Uterus (tissue), 4 donors: ENCODE data around the gene PARD3. TPM values are rescaled to one million over a fixed set of nuclear protein-coding genes. Genes with fewer than 3 reads are reported as not detected.
A peak's percentile ranks its signal among the peaks of the same experiment; 100 is the strongest.

Experiments
- DNase-seq, 2 donors: peaks; one replicate each; pipeline ENCODE4 v3.0.0-alpha.2; 2019 to 2020
- H3K27ac ChIP-seq, 2 donors: fragments of 200-600 bp; sonication (generic); 1 replicate in 1 of 2; 2 replicates in 1 of 2; pipeline ENCODE4 v1.5.1; 2016 to 2018
- H3K27me3 ChIP-seq, 2 donors: fragments of 200-600 bp; sonication (generic); one replicate each; pipeline ENCODE4 v1.5.1; 2018 to 2019; ENCODE audit warnings: control low read depth in 1 of 2
- H3K36me3 ChIP-seq, 2 donors: fragments of 200-600 bp; sonication (generic); one replicate each; pipeline ENCODE4 v1.5.1; 2019; ENCODE audit warnings: control low read depth in 1 of 2
- H3K4me1 ChIP-seq, 2 donors: fragments of 200-600 bp; sonication (generic); one replicate each; pipeline ENCODE4 v1.5.1; 2018 to 2019; ENCODE audit warnings: control low read depth in 1 of 2
- H3K4me3 ChIP-seq, 2 donors: fragments of 200-600 bp; sonication (generic); 1 replicate in 1 of 2; 2 replicates in 1 of 2; pipeline ENCODE4 v1.5.1; 2018 to 2019; ENCODE audit warnings: mild to moderate bottlenecking in 1 of 2
- H3K9me3 ChIP-seq, 2 donors: fragments of 200-600 bp; sonication (generic); one replicate each; pipeline ENCODE4 v1.5.1; 2019; ENCODE audit warnings: control low read depth in 1 of 2
- CTCF ChIP-seq, 4 experiments: fragments of 200-600 bp in 2 of 4; fragments of 450-650 bp in 2 of 4; sonication (generic) in 2 of 4; IDR thresholded peaks; one replicate each; pipeline ENCODE4 v1.5.1; 2016 to 2019; ENCODE audit warnings: antibody characterized with exemption in 4 of 4, mild to moderate bottlenecking in 2 of 4, moderate library complexity in 1 of 4
- POLR2A ChIP-seq, 2 donors: fragments of 450-650 bp; IDR thresholded peaks; one replicate each; pipeline ENCODE4 v1.6.1; 2016; ENCODE audit warnings: antibody characterized with exemption in 2 of 2, mild to moderate bottlenecking in 1 of 2, moderate library complexity in 1 of 2
- intact Hi-C: fragments of 100-400 bp; cut with DNase I; formaldehyde crosslinking; loops from one replicate; pipeline ENCODE4 v1.15.1; 2023; ENCODE audit warnings: low total_unique reads
- total RNA-seq, 4 donors: library from RNA; depleted of rRNA in 3 of 4; stranded (reverse); fragments of >200 nt in 3 of 4; gene quantifications; one replicate each; pipeline versions ENCODE4 v1.1.0 to v1.2.4, GENCODE V29; 2014 to 2023
- donor health status: DM: yes; HTN: yes; CAD: no.

The PARD3 gene
- total RNA-seq, 4 donors from 2014 or later, result 42.1 to 96.1 (median 51.5) TPM

- H3K4me1 ChIP-seq, result peaks cover 4% of the 10 kb centered on the region in 2 donors
- no peaks in the 10 kb centered on the region for H3K9me3 ChIP-seq
- intact Hi-C loops, result no loop called here
- no peak overlapping the region for H3K27ac ChIP-seq
- DNase-seq, result no peak
- H3K27me3 ChIP-seq, result no peaks in the 10 kb centered on the region
- TF ChIP-seq POLR2A (IDR thresholded peaks at IDR 0.05), result no peak
- TF ChIP-seq CTCF (IDR thresholded peaks at IDR 0.05), result no peak
- H3K4me3 ChIP-seq, result no peak overlapping the region
- no peaks in the 10 kb centered on the region for H3K36me3 ChIP-seq
Measured at GRCh38 chr10:34106356-34106885, 708.7 kb downstream of the PARD3 start.

GRCh38 chr10:34104829-34105572 is 710.1 kb downstream of the PARD3 start:
- Histone ChIP-seq H3K36me3 (no peaks in the 10 kb centered on the region), H3K27ac (peak overlapping the region in 1 of 2 donors; percentile 36), H3K4me1 (peaks cover 4 to 6% of the 10 kb centered on the region in 2 donors), H3K9me3 (no peaks in the 10 kb centered on the region), H3K27me3 (no peaks in the 10 kb centered on the region), H3K4me3 (no peak overlapping the region)
- no peak for DNase-seq
- intact Hi-C loops, result no loop called here
- no peak for TF ChIP-seq CTCF (IDR thresholded peaks at IDR 0.05)
- TF ChIP-seq POLR2A (IDR thresholded peaks at IDR 0.05), result no peak

- DNase-seq, result peak in 1 of 2 donors; percentile 62
- Histone ChIP-seq H3K9me3 (no peaks in the 10 kb centered on the region), H3K4me3 (no peak overlapping the region), H3K27ac (peak overlapping the region; percentile 74 to 81), H3K4me1 (peaks cover 4 to 6% of the 10 kb centered on the region in 2 donors), H3K27me3 (no peaks in the 10 kb centered on the region), H3K36me3 (no peaks in the 10 kb centered on the region)
- intact Hi-C loops, result no loop called here
- TF ChIP-seq POLR2A (IDR thresholded peaks at IDR 0.05) (no peak), CTCF (IDR thresholded peaks at IDR 0.05) (no peak)
Measured at GRCh38 chr10:34102893-34103506, 712.1 kb downstream of the PARD3 start.

GRCh38 chr10:34102237-34102673 is 712.8 kb downstream of the PARD3 start:
- TF ChIP-seq CTCF (IDR thresholded peaks at IDR 0.05) (no peak), POLR2A (IDR thresholded peaks at IDR 0.05) (no peak)
- peak; percentile 85 to 89 for DNase-seq
- intact Hi-C loops, result no loop called here
- Histone ChIP-seq H3K4me1 (peaks cover 4 to 6% of the 10 kb centered on the region in 2 donors), H3K4me3 (peak overlapping the region in 1 of 2 donors; percentile 5), H3K27me3 (no peaks in the 10 kb centered on the region), H3K9me3 (no peaks in the 10 kb centered on the region), H3K36me3 (no peaks in the 10 kb centered on the region), H3K27ac (peak overlapping the region; percentile 74 to 81)

- Histone ChIP-seq H3K27me3 (no peaks in the 10 kb centered on the region), H3K36me3 (no peaks in the 10 kb centered on the region), H3K27ac (peak overlapping the region; percentile 74 to 81), H3K4me3 (no peak overlapping the region), H3K9me3 (no peaks in the 10 kb centered on the region), H3K4me1 (peaks cover 4 to 6% of the 10 kb centered on the region in 2 donors)
- DNase-seq, result no peak
- TF ChIP-seq POLR2A (IDR thresholded peaks at IDR 0.05), result no peak
- no peak for TF ChIP-seq CTCF (IDR thresholded peaks at IDR 0.05)
- intact Hi-C loops, result no loop called here
Measured at GRCh38 chr10:34101001-34101400, 714.1 kb downstream of the PARD3 start.
